Measurements from ENCODE around the gene GPC6. TPM values are rescaled to one million over a fixed set of nuclear protein-coding genes. Genes with fewer than 3 reads are reported as not detected.

GPC6 gene
- total and polyA plus RNA-seq, 9 of the 15 experiments (the other 6 are each of a cell fraction or from before 2014, with no cell fraction given) = under 0.01 to 0.20 (median 0.01) TPM; not detected in 4

DNA sequence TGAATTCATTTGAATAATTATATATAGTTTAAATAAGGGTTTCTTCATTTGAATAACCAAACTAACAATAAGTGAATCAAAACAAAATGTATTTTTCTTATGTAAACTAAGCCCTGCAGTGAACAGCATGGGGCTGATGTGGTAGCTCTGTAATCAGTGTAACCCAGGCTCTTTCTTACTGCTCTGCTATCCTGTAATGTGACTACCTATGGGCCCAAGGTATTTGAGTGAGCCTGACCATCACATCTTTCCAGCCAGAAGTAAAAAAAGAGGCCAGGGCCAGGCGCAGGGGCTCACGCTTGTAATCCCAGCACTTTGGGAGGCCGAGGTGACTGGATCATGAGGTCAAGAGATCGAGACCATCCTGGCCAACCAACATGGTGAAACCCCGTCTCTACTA lies 758.3 kb downstream of the GPC6 start:
- no peaks in the 10 kb centered on the region for H3K9me3 ChIP-seq (replicated peaks; ENCODE audit: control insufficient read depth, insufficient read depth, low read depth, low read length)
- H3K9me1 ChIP-seq (ENCODE audit: control insufficient read depth, insufficient read depth, low read length) = no peaks in the 10 kb centered on the region
- no peak for ATAC-seq
- H3K27ac ChIP-seq (ENCODE audit: extremely low read depth, low read depth, low read length) = no peak overlapping the region
- H3K27me3 ChIP-seq (ENCODE audit: control insufficient read depth in 2 of 2, insufficient read depth in 2 of 2, low read length in 2 of 2) = no peaks in the 10 kb centered on the region
- H3K4me2 ChIP-seq (ENCODE audit: insufficient read depth, low read length) = no peak overlapping the region
- no peak for DNase-seq (ENCODE audit: extremely low read depth in 1 of 4, low spot score in 3 of 4)
- CTCF ChIA-PET (ENCODE audit: low intra/inter-chr PET ratio) = no interaction called here
- WGBS (ENCODE audit: insufficient coverage, low coverage, missing lambda C conversion rate) = 0% methylated on average over 1 of the region's 5 CpGs
- H4K20me1 ChIP-seq (replicated peaks; ENCODE audit: control insufficient read depth, insufficient read depth, low read length) = no peaks in the 10 kb centered on the region
- no peak overlapping the region for H3K4me3 ChIP-seq
- H3K36me3 ChIP-seq (ENCODE audit: control insufficient read depth, insufficient read depth, low read length) = no peaks in the 10 kb centered on the region
- H2AFZ ChIP-seq (ENCODE audit: low read depth, low read length) = no peak overlapping the region
- in situ Hi-C loops (cut with MboI) = no loop called here
- H3K4me1 ChIP-seq (replicated peaks in 1 of 2; ENCODE audit: control insufficient read depth in 2 of 2, insufficient read depth in 2 of 2, low read length in 2 of 2) = no peaks in the 10 kb centered on the region
- H3K9ac ChIP-seq (ENCODE audit: insufficient read depth in 1 of 2, low read depth in 2 of 2, low read length in 2 of 2) = no peak overlapping the region
- no peak for FAIRE-seq
- no peaks in the 10 kb centered on the region for H3K79me2 ChIP-seq (ENCODE audit: control insufficient read depth, insufficient read depth, low read length)
- intact Hi-C loops (cut with micrococcal nuclease) = no loop called here
- no TSS peak for BruUV-seq (replicated peaks)
- POLR2A ChIA-PET = no interaction called here
- TF ChIP-seq, protein P1, sequence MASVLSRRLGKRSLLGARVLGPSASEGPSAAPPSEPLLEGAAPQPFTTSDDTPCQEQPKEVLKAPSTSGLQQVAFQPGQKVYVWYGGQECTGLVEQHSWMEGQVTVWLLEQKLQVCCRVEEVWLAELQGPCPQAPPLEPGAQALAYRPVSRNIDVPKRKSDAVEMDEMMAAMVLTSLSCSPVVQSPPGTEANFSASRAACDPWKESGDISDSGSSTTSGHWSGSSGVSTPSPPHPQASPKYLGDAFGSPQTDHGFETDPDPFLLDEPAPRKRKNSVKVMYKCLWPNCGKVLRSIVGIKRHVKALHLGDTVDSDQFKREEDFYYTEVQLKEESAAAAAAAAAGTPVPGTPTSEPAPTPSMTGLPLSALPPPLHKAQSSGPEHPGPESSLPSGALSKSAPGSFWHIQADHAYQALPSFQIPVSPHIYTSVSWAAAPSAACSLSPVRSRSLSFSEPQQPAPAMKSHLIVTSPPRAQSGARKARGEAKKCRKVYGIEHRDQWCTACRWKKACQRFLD (CRISPR knock-in tag; IDR thresholded peaks at IDR 0.05) = no peak
- TF ChIP-seq OTX1 (CRISPR knock-in tag; IDR thresholded peaks at IDR 0.05) (no peak), THAP7 (CRISPR knock-in tag; IDR thresholded peaks at IDR 0.05) (no peak), ZNF551 (CRISPR knock-in tag; IDR thresholded peaks at IDR 0.05) (no peak), XRCC3 (IDR thresholded peaks at IDR 0.05) (no peak), MEIS2 (IDR thresholded peaks at IDR 0.05; ENCODE audit: partially characterized antibody) (no peak), TOE1 (IDR thresholded peaks at IDR 0.05; ENCODE audit: borderline replicate concordance) (no peak), TOE1 (CRISPR knock-in tag; IDR thresholded peaks at IDR 0.05; ENCODE audit: borderline replicate concordance, low read depth) (no peak), ZNF3 (CRISPR knock-in tag; IDR thresholded peaks at IDR 0.05) (no peak), CBFA2T3 (IDR thresholded peaks at IDR 0.05) (no peak)
- TF ChIP-seq, protein P2, sequence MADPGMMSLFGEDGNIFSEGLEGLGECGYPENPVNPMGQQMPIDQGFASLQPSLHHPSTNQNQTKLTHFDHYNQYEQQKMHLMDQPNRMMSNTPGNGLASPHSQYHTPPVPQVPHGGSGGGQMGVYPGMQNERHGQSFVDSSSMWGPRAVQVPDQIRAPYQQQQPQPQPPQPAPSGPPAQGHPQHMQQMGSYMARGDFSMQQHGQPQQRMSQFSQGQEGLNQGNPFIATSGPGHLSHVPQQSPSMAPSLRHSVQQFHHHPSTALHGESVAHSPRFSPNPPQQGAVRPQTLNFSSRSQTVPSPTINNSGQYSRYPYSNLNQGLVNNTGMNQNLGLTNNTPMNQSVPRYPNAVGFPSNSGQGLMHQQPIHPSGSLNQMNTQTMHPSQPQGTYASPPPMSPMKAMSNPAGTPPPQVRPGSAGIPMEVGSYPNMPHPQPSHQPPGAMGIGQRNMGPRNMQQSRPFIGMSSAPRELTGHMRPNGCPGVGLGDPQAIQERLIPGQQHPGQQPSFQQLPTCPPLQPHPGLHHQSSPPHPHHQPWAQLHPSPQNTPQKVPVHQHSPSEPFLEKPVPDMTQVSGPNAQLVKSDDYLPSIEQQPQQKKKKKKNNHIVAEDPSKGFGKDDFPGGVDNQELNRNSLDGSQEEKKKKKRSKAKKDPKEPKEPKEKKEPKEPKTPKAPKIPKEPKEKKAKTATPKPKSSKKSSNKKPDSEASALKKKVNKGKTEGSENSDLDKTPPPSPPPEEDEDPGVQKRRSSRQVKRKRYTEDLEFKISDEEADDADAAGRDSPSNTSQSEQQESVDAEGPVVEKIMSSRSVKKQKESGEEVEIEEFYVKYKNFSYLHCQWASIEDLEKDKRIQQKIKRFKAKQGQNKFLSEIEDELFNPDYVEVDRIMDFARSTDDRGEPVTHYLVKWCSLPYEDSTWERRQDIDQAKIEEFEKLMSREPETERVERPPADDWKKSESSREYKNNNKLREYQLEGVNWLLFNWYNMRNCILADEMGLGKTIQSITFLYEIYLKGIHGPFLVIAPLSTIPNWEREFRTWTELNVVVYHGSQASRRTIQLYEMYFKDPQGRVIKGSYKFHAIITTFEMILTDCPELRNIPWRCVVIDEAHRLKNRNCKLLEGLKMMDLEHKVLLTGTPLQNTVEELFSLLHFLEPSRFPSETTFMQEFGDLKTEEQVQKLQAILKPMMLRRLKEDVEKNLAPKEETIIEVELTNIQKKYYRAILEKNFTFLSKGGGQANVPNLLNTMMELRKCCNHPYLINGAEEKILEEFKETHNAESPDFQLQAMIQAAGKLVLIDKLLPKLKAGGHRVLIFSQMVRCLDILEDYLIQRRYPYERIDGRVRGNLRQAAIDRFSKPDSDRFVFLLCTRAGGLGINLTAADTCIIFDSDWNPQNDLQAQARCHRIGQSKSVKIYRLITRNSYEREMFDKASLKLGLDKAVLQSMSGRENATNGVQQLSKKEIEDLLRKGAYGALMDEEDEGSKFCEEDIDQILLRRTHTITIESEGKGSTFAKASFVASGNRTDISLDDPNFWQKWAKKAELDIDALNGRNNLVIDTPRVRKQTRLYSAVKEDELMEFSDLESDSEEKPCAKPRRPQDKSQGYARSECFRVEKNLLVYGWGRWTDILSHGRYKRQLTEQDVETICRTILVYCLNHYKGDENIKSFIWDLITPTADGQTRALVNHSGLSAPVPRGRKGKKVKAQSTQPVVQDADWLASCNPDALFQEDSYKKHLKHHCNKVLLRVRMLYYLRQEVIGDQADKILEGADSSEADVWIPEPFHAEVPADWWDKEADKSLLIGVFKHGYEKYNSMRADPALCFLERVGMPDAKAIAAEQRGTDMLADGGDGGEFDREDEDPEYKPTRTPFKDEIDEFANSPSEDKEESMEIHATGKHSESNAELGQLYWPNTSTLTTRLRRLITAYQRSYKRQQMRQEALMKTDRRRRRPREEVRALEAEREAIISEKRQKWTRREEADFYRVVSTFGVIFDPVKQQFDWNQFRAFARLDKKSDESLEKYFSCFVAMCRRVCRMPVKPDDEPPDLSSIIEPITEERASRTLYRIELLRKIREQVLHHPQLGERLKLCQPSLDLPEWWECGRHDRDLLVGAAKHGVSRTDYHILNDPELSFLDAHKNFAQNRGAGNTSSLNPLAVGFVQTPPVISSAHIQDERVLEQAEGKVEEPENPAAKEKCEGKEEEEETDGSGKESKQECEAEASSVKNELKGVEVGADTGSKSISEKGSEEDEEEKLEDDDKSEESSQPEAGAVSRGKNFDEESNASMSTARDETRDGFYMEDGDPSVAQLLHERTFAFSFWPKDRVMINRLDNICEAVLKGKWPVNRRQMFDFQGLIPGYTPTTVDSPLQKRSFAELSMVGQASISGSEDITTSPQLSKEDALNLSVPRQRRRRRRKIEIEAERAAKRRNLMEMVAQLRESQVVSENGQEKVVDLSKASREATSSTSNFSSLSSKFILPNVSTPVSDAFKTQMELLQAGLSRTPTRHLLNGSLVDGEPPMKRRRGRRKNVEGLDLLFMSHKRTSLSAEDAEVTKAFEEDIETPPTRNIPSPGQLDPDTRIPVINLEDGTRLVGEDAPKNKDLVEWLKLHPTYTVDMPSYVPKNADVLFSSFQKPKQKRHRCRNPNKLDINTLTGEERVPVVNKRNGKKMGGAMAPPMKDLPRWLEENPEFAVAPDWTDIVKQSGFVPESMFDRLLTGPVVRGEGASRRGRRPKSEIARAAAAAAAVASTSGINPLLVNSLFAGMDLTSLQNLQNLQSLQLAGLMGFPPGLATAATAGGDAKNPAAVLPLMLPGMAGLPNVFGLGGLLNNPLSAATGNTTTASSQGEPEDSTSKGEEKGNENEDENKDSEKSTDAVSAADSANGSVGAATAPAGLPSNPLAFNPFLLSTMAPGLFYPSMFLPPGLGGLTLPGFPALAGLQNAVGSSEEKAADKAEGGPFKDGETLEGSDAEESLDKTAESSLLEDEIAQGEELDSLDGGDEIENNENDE (IDR thresholded peaks at IDR 0.05; ENCODE audit: low read depth, low read length) = no peak
